ENCODE measurements around the gene BMPR1A. TPM values are rescaled to one million over a fixed set of nuclear protein-coding genes. Genes with fewer than 3 reads are reported as not detected.

BMPR1A gene
- total RNA-seq, 1 donor from 2014 or later = 74.2 TPM

DNA sequence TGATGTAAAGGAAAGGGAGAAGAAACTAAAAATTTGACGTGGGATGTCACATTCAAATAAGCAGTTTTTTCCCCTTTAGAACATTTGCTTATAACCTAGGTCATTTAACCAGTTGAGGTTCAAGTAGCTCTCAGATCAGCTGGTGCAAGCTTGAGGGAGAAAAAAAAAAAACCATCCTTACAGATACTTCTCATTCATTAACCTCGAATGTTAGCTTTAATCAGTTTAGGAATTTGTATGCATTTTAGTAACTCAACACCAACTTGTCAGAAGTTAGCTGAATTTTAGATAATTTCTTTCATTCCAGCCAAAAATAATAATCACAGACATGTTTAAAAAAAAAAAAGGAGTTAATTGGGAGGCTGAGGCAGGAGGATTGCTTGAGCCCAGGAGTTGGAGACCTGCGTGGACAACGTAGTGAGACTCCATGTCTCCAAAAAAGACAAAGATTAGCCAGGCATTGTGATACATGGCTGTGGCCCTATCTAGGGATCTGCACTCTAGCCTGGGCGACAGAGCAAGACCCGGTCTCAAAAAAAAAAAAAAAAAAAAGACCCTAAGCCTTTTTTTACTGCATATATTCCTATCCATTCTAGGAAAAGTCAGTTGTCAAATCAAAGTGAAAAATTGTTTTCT, 46.2 kb downstream of the BMPR1A start:
- DNase-seq (ENCODE audit: low spot score) = no peak
- TF ChIP-seq, protein P1, sequence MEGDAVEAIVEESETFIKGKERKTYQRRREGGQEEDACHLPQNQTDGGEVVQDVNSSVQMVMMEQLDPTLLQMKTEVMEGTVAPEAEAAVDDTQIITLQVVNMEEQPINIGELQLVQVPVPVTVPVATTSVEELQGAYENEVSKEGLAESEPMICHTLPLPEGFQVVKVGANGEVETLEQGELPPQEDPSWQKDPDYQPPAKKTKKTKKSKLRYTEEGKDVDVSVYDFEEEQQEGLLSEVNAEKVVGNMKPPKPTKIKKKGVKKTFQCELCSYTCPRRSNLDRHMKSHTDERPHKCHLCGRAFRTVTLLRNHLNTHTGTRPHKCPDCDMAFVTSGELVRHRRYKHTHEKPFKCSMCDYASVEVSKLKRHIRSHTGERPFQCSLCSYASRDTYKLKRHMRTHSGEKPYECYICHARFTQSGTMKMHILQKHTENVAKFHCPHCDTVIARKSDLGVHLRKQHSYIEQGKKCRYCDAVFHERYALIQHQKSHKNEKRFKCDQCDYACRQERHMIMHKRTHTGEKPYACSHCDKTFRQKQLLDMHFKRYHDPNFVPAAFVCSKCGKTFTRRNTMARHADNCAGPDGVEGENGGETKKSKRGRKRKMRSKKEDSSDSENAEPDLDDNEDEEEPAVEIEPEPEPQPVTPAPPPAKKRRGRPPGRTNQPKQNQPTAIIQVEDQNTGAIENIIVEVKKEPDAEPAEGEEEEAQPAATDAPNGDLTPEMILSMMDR (IDR thresholded peaks at IDR 0.05) = no peak
- H3K27ac Mint-ChIP-seq (ENCODE audit: unreplicated experiment) = peak overlapping the region; percentile 74
- H3K36me3 Mint-ChIP-seq (ENCODE audit: low read depth) = peaks cover 6% of the 10 kb centered on the region
- no peaks in the 10 kb centered on the region for H3K9me3 Mint-ChIP-seq (ENCODE audit: low read depth)
- no peaks in the 10 kb centered on the region for H3K27me3 Mint-ChIP-seq (ENCODE audit: low read depth)
- H3K4me3 Mint-ChIP-seq (ENCODE audit: unreplicated experiment) = no peak overlapping the region
- peaks cover 74% of the 10 kb centered on the region for H3K4me1 Mint-ChIP-seq (ENCODE audit: low read depth)

DNA sequence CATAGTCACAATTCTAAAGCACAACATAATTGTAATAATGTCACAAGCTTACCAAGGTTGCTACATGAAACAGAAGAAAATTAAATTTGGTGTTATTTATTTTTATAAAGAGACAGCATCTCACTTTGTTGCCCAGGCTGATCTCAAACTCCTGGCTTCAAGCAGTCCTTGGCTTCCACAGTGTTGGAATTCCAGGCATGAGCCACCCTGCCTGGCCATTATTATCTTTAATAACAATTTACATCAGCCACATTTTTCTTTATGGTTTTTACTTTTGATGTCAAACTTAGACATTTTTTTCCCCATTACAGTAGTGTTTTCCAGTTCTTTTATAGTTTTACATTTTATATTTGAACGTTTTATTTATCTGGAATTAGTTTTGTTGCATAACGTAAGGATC, 46.7 kb downstream of the BMPR1A start:
- TF ChIP-seq, protein P1 (IDR thresholded peaks at IDR 0.05) = no peak
- H3K9me3 Mint-ChIP-seq (ENCODE audit: low read depth) = no peaks in the 10 kb centered on the region
- H3K4me1 Mint-ChIP-seq (ENCODE audit: low read depth) = peaks cover 72% of the 10 kb centered on the region
- H3K27ac Mint-ChIP-seq (ENCODE audit: unreplicated experiment) = peak overlapping the region; percentile 74
- DNase-seq (ENCODE audit: low spot score) = no peak
- peaks cover 6% of the 10 kb centered on the region for H3K36me3 Mint-ChIP-seq (ENCODE audit: low read depth)
- no peaks in the 10 kb centered on the region for H3K27me3 Mint-ChIP-seq (ENCODE audit: low read depth)
- no peak overlapping the region for H3K4me3 Mint-ChIP-seq (ENCODE audit: unreplicated experiment)

DNA sequence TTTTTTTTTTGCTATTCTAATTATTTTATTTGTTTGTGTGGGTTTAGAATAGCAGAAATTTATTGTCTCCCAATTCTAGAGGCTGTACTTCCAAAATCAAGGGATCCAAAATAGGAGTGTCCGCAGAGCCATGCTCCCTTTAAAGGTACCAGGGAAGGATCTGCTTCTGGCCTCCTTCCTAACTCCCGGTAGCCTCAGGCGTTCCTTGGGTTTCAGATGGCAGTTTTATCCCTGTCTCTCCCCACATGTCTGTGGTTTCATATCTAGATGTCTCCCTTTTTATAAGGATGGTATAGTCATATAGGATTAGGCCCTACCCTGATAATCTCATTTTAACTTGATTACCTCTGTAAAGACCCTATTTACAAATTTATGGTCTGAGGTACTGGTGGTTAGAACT, 48.4 kb downstream of the BMPR1A start:
- no peak overlapping the region for H3K4me3 Mint-ChIP-seq (ENCODE audit: unreplicated experiment)
- peaks cover 57% of the 10 kb centered on the region for H3K4me1 Mint-ChIP-seq (ENCODE audit: low read depth)
- TF ChIP-seq, protein P1 (IDR thresholded peaks at IDR 0.05) = no peak

DNA sequence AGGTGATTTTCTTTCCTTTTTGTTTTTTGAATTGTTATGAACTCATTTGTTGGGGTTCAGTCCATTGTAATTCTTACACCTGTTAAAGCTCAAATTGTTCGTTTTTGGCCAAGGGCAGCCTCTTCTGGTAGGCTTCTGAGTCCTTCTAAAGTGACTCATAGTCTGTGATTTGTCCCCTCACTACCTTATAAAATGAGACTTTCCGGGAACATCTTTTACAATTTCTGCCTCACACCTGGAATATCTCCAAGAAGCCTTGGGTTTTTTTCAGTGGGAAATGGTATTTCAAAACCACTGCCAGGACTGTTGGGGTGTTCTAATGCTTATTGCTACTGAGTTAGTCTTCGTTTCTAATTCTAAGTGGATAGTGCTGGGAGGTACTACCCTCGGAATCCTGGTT, 56.7 kb downstream of the BMPR1A start:
- DNase-seq (ENCODE audit: low spot score) = no peak
- Mint-ChIP-seq H3K27ac (ENCODE audit: unreplicated experiment) (no peak overlapping the region), H3K27me3 (ENCODE audit: low read depth) (no peaks in the 10 kb centered on the region), H3K4me1 (ENCODE audit: low read depth) (peaks cover 44% of the 10 kb centered on the region), H3K36me3 (ENCODE audit: low read depth) (peaks cover 7% of the 10 kb centered on the region), H3K4me3 (ENCODE audit: unreplicated experiment) (no peak overlapping the region), H3K9me3 (ENCODE audit: low read depth) (no peaks in the 10 kb centered on the region)
- TF ChIP-seq, protein P1 (IDR thresholded peaks at IDR 0.05) = no peak

More for the DNA sequence above, 48.4 kb downstream of the BMPR1A start:
- peak overlapping the region; percentile 74 for H3K27ac Mint-ChIP-seq (ENCODE audit: unreplicated experiment)
- no peaks in the 10 kb centered on the region for H3K9me3 Mint-ChIP-seq (ENCODE audit: low read depth)
- H3K27me3 Mint-ChIP-seq (ENCODE audit: low read depth) = no peaks in the 10 kb centered on the region
- no peak for DNase-seq (ENCODE audit: low spot score)
- peaks cover 6% of the 10 kb centered on the region for H3K36me3 Mint-ChIP-seq (ENCODE audit: low read depth)

DNA sequence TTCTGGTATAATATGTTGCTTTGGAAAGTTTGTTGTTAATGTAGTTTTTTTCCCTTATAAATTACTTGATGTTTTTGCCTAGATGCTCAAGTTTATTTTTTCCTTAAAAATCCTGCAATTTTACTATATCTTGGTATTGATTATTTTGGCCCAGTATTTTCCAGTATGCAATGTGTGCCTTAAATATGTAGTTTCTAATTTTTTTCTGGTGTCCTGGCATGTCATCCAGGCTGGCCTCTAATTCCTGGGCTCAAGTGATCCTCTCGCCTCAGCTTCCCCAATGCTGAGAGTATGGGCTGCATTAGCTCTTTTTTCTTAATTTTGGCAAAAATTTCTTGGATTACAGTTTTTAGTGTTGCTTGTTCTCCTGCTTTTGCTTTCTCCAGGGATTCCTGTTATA, 57.6 kb downstream of the BMPR1A start:
- H3K9me3 Mint-ChIP-seq (ENCODE audit: low read depth) = no peaks in the 10 kb centered on the region
- H3K4me3 Mint-ChIP-seq (ENCODE audit: unreplicated experiment) = no peak overlapping the region
- H3K36me3 Mint-ChIP-seq (ENCODE audit: low read depth) = peaks cover 7% of the 10 kb centered on the region
- DNase-seq (ENCODE audit: low spot score) = no peak
- H3K27ac Mint-ChIP-seq (ENCODE audit: unreplicated experiment) = no peak overlapping the region
- peaks cover 44% of the 10 kb centered on the region for H3K4me1 Mint-ChIP-seq (ENCODE audit: low read depth)
- TF ChIP-seq, protein P1 (IDR thresholded peaks at IDR 0.05) = no peak
- no peaks in the 10 kb centered on the region for H3K27me3 Mint-ChIP-seq (ENCODE audit: low read depth)

Measured in chondrocyte (in vitro differentiated cells).